B cell (primary cell): Measurements from ENCODE around the gene RRP15. TPM values are rescaled to one million over a fixed set of nuclear protein-coding genes. Genes with fewer than 3 reads are reported as not detected.

Experiments used
- ATAC-seq: fragments of 200-7000 bp; cut with Tn5 transposase; one replicate; pipeline ENCODE4 v1.10.0; 2021; ENCODE audit warnings: low read depth, mild to moderate bottlenecking, moderate number of reproducible peaks, moderate library complexity
- CTCF ChIA-PET: fragments of 350-600 bp; sonication (Branson Sonifier 250); formaldehyde crosslinking; loops from one replicate; lab custom pipeline; 2021; ENCODE audit warnings: antibody characterized with exemption, inconsistent platforms; lab: Charles Lee
- POLR2A ChIA-PET: fragments of 350-600 bp; sonication (Branson Sonifier 250); formaldehyde crosslinking; loops from one replicate; lab custom pipeline; 2021; ENCODE audit warnings: antibody characterized with exemption; lab: Charles Lee
- DNase-seq: peaks from one replicate; pipeline ENCODE4 v3.0.0; 2013
- H2AFZ ChIP-seq: 2 replicates; pipeline ENCODE4 v1.6.1; 2012; ENCODE audit warnings: mild to moderate bottlenecking, low read depth, low read length; ENCODE audit not compliant: insufficient read depth, poor library complexity, severe bottlenecking
- H3K27ac ChIP-seq, 2 donors: 1 replicate in 1 of 2; 2 replicates in 1 of 2; pipeline ENCODE4 v1.5.1; 2012 to 2013; ENCODE audit warnings: low read length in 2 of 2, mild to moderate bottlenecking in 2 of 2, moderate library complexity in 1 of 2
- H3K27me3 ChIP-seq, 4 experiments: fragments of 200-600 bp in 1 of 4; sonication (generic) in 1 of 4; replicated peaks in 1 of 4; 1 replicate in 2 of 4; 2 replicates in 2 of 4; pipeline versions ENCODE4 v1.6.1 to v1.7.0; 2013 to 2016; ENCODE audit warnings: low read length in 3 of 4, mild to moderate bottlenecking in 2 of 4, mixed read lengths in 1 of 4, moderate library complexity in 1 of 4; ENCODE audit not compliant: insufficient read depth in 4 of 4, control insufficient read depth in 3 of 4; ENCODE audit errors: control extremely low read depth in 1 of 4
- H3K36me3 ChIP-seq, 2 experiments: replicated peaks in 1 of 2; 1 replicate in 1 of 2; 2 replicates in 1 of 2; pipeline versions ENCODE4 v1.6.1 to v1.7.1; 2013; ENCODE audit warnings: low read length in 1 of 2; ENCODE audit not compliant: insufficient read depth in 2 of 2, control insufficient read depth in 1 of 2; ENCODE audit errors: control extremely low read depth in 1 of 2, extremely low read depth in 1 of 2
- H3K4me1 ChIP-seq, 2 donors: fragments of 200-600 bp in 1 of 2; sonication (generic) in 1 of 2; 1 replicate in 1 of 2; 2 replicates in 1 of 2; pipeline versions ENCODE4 v1.5.1 to v1.6.1; 2013 to 2017; ENCODE audit warnings: low read length in 2 of 2; ENCODE audit not compliant: control insufficient read depth in 2 of 2, insufficient read depth in 2 of 2
- H3K4me2 ChIP-seq: replicated peaks from 2 replicates; pipeline ENCODE3; 2012; ENCODE audit warnings: mild to moderate bottlenecking, low read depth, low read length; ENCODE audit not compliant: poor library complexity, severe bottlenecking
- H3K4me3 ChIP-seq, 5 experiments: fragments of 200-600 bp in 1 of 5; sonication (generic) in 1 of 5; 1 replicate in 3 of 5; 2 replicates in 2 of 5; pipeline versions ENCODE4 v1.5.1 to v1.7.0; 2011 to 2016; ENCODE audit warnings: low read length in 4 of 5, mild to moderate bottlenecking in 4 of 5, low read depth in 2 of 5, control low read depth in 1 of 5, moderate library complexity in 1 of 5; ENCODE audit not compliant: insufficient read depth in 1 of 5; ENCODE audit errors: control extremely low read depth in 1 of 5, extremely low read depth in 1 of 5
- H3K79me2 ChIP-seq: fragments of 200-600 bp; sonication (generic); one replicate; pipeline ENCODE4 v1.6.0; 2016; ENCODE audit warnings: low read length; ENCODE audit not compliant: control insufficient read depth, insufficient read depth
- H3K9ac ChIP-seq: fragments of 200-600 bp; sonication (generic); 2 replicates; pipeline ENCODE4 v1.6.1; 2017; ENCODE audit warnings: mild to moderate bottlenecking, low read length, moderate library complexity
- H3K9me3 ChIP-seq, 3 donors: one replicate each; pipeline versions ENCODE4 v1.6.1 to v1.7.1; 2013; ENCODE audit warnings: low read length in 2 of 3; ENCODE audit not compliant: control insufficient read depth in 2 of 3, insufficient read depth in 1 of 3; ENCODE audit errors: control extremely low read depth in 1 of 3
- H4K20me1 ChIP-seq: 2 replicates; pipeline ENCODE4 v1.6.0; 2012; ENCODE audit warnings: mild to moderate bottlenecking, low read length; ENCODE audit not compliant: insufficient read depth, control insufficient read depth, poor library complexity, severe bottlenecking
- H3K27ac Mint-ChIP-seq: one replicate; pipeline ENCODE4 v1.8.0; 2021; ENCODE audit warnings: mixed read lengths
- H3K27me3 Mint-ChIP-seq: one replicate; pipeline ENCODE4 v1.8.0; 2021; ENCODE audit warnings: mixed read lengths
- H3K4me1 Mint-ChIP-seq: one replicate; pipeline ENCODE4 v1.8.0; 2021; ENCODE audit warnings: mixed read lengths
- H3K4me3 Mint-ChIP-seq: one replicate; pipeline ENCODE4 v1.8.0; 2021; ENCODE audit warnings: mixed read lengths
- H3K9me3 Mint-ChIP-seq: one replicate; pipeline ENCODE4 v1.8.0; 2022; ENCODE audit warnings: mixed read lengths; ENCODE audit not compliant: insufficient read depth
- EZH2 ChIP-seq: IDR thresholded peaks from 2 replicates; pipeline ENCODE4 v1.6.1; 2012; ENCODE audit warnings: borderline replicate concordance, low read depth, mild to moderate bottlenecking, moderate library complexity, low read length; ENCODE audit not compliant: insufficient read depth, poor library complexity, severe bottlenecking
- WGBS: methylation state at CpG from one replicate; pipeline ENCODE4 v1.1.5; 2013; ENCODE audit warnings: missing lambda C conversion rate; ENCODE audit not compliant: insufficient coverage; 5-methylcytosine and 5-hydroxymethylcytosine counted together
- intact Hi-C: fragments of 100-400 bp; cut with micrococcal nuclease; formaldehyde crosslinking; loops from one replicate; pipeline ENCODE4 v1.10.0; 2022
- polyA plus RNA-seq: library from polyadenylated mRNA; depleted of rRNA; stranded (reverse); fragments of >200 nt; gene quantifications from 2 replicates; pipeline ENCODE4 v1.2.3, GENCODE V29; 2012
- total RNA-seq, 2 donors: library from RNA; stranded (reverse); fragments of 120-200 nt in 1 of 2; gene quantifications; 1 replicate in 1 of 2; 2 replicates in 1 of 2; pipeline versions ENCODE4 v1.2.3 to v1.2.4, GENCODE V29; 2013 to 2022
- TF ChIP-seq, protein P1 (sequence below): fragments of 200-600 bp; IDR thresholded peaks from one replicate; pipeline ENCODE4 v1.8.0; 2022; ENCODE audit warnings: antibody characterized with exemption, mild to moderate bottlenecking

RRP15 gene
- total and polyA plus RNA-seq, 2 donors (not counting 1 experiment from before 2014, with no cell fraction given), result 1.3 to 20.2 TPM

DNA sequence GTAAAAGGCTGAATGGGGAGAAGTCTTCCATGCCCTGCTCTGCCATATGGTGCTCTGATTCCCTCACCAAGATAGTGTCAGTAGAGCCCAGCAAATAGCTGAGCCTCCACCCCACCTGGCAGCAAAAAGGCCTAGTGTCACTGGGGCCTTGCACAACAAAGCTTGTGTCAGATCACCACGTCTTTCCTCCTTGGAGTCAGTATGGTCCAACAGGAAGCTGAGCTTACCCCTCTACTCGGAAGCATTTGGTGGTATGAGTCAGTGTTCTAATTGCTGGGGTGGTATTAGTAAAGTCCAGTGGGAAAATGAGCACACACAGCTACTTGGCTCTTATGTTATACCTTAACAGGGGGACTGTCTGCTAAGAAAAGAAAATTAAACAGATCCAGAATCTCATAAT is 18.7 kb upstream of the RRP15 start:
- Histone ChIP-seq H3K79me2 (no peaks in the 10 kb centered on the region), H3K9ac (no peak overlapping the region), H3K36me3 (no peaks in the 10 kb centered on the region), H2AFZ (no peak overlapping the region), H3K9me3 (no peaks in the 10 kb centered on the region), H3K4me3 (no peak overlapping the region), H4K20me1 (no peaks in the 10 kb centered on the region), H3K4me2 (no peak overlapping the region), H3K27me3 (peaks cover 0 to 4% (median 1%) of the 10 kb centered on the region in 4 experiments), H3K27ac (no peak overlapping the region), H3K4me1 (no peaks in the 10 kb centered on the region)
- no peak overlapping the region for H3K4me3 Mint-ChIP-seq
- no peak for ATAC-seq
- intact Hi-C loops, result no loop called here
- H3K9me3 Mint-ChIP-seq, result no peaks in the 10 kb centered on the region
- CTCF ChIA-PET, result interaction anchor here (0.6 kb wide), 1 partner anchor 63 kb away, joined by 3 read pairs; no protein-coding TSS in a partner anchor
- TF ChIP-seq EZH2, result no peak
- TF ChIP-seq, protein P1, sequence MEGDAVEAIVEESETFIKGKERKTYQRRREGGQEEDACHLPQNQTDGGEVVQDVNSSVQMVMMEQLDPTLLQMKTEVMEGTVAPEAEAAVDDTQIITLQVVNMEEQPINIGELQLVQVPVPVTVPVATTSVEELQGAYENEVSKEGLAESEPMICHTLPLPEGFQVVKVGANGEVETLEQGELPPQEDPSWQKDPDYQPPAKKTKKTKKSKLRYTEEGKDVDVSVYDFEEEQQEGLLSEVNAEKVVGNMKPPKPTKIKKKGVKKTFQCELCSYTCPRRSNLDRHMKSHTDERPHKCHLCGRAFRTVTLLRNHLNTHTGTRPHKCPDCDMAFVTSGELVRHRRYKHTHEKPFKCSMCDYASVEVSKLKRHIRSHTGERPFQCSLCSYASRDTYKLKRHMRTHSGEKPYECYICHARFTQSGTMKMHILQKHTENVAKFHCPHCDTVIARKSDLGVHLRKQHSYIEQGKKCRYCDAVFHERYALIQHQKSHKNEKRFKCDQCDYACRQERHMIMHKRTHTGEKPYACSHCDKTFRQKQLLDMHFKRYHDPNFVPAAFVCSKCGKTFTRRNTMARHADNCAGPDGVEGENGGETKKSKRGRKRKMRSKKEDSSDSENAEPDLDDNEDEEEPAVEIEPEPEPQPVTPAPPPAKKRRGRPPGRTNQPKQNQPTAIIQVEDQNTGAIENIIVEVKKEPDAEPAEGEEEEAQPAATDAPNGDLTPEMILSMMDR, result no peak
- POLR2A ChIA-PET, result no interaction called here
- H3K27ac Mint-ChIP-seq, result no peak overlapping the region
- H3K4me1 Mint-ChIP-seq, result no peaks in the 10 kb centered on the region
- WGBS, result no CpG with 5 or more reads among the region's 2 CpGs
- H3K27me3 Mint-ChIP-seq, result peaks cover 33% of the 10 kb centered on the region
- no peak for DNase-seq

DNA sequence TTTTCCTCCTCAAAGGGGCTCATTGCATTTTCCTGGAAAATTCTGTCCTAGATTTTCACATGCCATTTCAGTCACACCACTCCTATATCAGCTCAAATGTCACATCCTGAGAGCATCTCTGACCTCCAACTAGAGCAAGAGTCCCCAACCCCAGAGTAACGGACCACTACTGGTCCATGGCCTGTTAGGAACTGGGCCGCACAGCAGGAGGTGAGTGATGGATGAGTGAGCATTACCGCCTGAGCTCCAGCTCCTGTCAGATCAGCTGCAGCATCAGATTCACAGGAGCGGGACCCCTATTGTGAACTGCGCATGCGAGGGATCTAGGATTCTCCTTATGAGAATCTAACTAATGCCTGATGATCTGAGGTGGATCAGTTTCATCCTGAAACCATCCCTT is 12.7 kb upstream of the RRP15 start:
- 96% methylated on average over 5 of the region's 6 CpGs for whole genome bisulfite sequencing
- H3K4me1 Mint-ChIP-seq, result no peaks in the 10 kb centered on the region
- no peak for ATAC-seq

More for the DNA sequence above, 12.7 kb upstream of the RRP15 start:
- no peak overlapping the region for H3K27ac Mint-ChIP-seq
- H3K36me3 ChIP-seq, result no peaks in the 10 kb centered on the region
- H3K4me3 ChIP-seq, result no peak overlapping the region
- intact Hi-C loops, result no loop called here
- no peaks in the 10 kb centered on the region for H3K9me3 Mint-ChIP-seq
- no peaks in the 10 kb centered on the region for H4K20me1 ChIP-seq
- no peaks in the 10 kb centered on the region for H3K9me3 ChIP-seq
- no peak overlapping the region for H3K4me2 ChIP-seq
- ChIA-PET CTCF (no interaction called here), POLR2A (no interaction called here)
- no peak overlapping the region for H3K27ac ChIP-seq
- no peak overlapping the region for H3K9ac ChIP-seq
- TF ChIP-seq, protein P1, result no peak
- TF ChIP-seq EZH2, result no peak
- DNase-seq, result no peak
- H3K4me3 Mint-ChIP-seq, result no peak overlapping the region
- no peaks in the 10 kb centered on the region for H3K4me1 ChIP-seq
- no peaks in the 10 kb centered on the region for H3K27me3 ChIP-seq
- H3K79me2 ChIP-seq, result no peaks in the 10 kb centered on the region
- H2AFZ ChIP-seq, result no peak overlapping the region
- H3K27me3 Mint-ChIP-seq, result peaks cover 15% of the 10 kb centered on the region
